IMR-90 (cell line): ENCODE measurements around the gene GBA3. TPM values are rescaled to one million over a fixed set of nuclear protein-coding genes. Genes with fewer than 3 reads are reported as not detected.

Experiments used
- ATAC-seq: fragments of 200-7000 bp; cut with Tn5 transposase; 2 replicates; pipeline ENCODE4 v1.9.1; 2020; ENCODE audit warnings: low read depth, mild to moderate bottlenecking, moderate library complexity
- BruUV-seq: library from RNA; stranded (reverse); fragments of 400-500 nt; replicated peaks from 2 replicates; lab custom pipeline; 2021; lab: Mats Ljungman, UMichigan
- CTCF ChIA-PET: fragments of 300-600 bp; formaldehyde crosslinking; extraction: SDS; loops from one replicate; lab custom pipeline; 2021; ENCODE audit warnings: antibody characterized with exemption; lab: Yijun Ruan, JAX
- POLR2A ChIA-PET: fragments of 300-600 bp; sonication (Branson Sonifier 250); formaldehyde crosslinking; loops from one replicate; lab custom pipeline; 2022; ENCODE audit warnings: antibody characterized with exemption; ENCODE audit not compliant: unreplicated experiment; lab: Charles Lee
- DNase-seq: peaks from one replicate; pipeline ENCODE4 v3.0.0; 2013
- H2AFZ ChIP-seq: replicated peaks from 2 replicates; pipeline ENCODE3; 2013; ENCODE audit warnings: low read length, mild to moderate bottlenecking; ENCODE audit not compliant: poor library complexity
- H2AK5ac ChIP-seq: 2 replicates; pipeline ENCODE4 v1.6.1; 2013; ENCODE audit warnings: low read depth, low read length, inconsistent platforms
- H2AK9ac ChIP-seq: replicated peaks from 2 replicates; pipeline ENCODE3; 2013; ENCODE audit warnings: mild to moderate bottlenecking, low read depth, low read length, moderate library complexity; ENCODE audit not compliant: poor library complexity
- H2BK120ac ChIP-seq: 2 replicates; pipeline ENCODE4 v1.6.1; 2013; ENCODE audit warnings: low read depth, low read length, inconsistent platforms
- H2BK15ac ChIP-seq: 3 replicates; pipeline ENCODE4 v1.6.1; 2013; ENCODE audit warnings: low read depth, low read length, inconsistent platforms
- H2BK20ac ChIP-seq: 2 replicates; pipeline ENCODE4 v1.6.1; 2013; ENCODE audit warnings: low read depth, mild to moderate bottlenecking, inconsistent platforms, low read length, moderate library complexity
- H2BK5ac ChIP-seq: 2 replicates; pipeline ENCODE4 v1.6.1; 2013; ENCODE audit warnings: mild to moderate bottlenecking, low read depth, low read length, inconsistent platforms; ENCODE audit not compliant: poor library complexity, severe bottlenecking
- H3K14ac ChIP-seq: replicated peaks from 2 replicates; pipeline ENCODE4 v1.6.1; 2013; ENCODE audit warnings: low read depth, low read length, inconsistent platforms
- H3K18ac ChIP-seq: 2 replicates; pipeline ENCODE4 v1.6.1; 2013; ENCODE audit warnings: low read depth, low read length, control low read depth
- H3K23ac ChIP-seq: 2 replicates; pipeline ENCODE4 v1.6.1; 2013; ENCODE audit warnings: low read depth, low read length, inconsistent platforms
- H3K27ac ChIP-seq: 2 replicates; pipeline ENCODE4 v1.5.1; 2013; ENCODE audit warnings: mild to moderate bottlenecking, control low read depth, low read length; ENCODE audit not compliant: insufficient read depth
- H3K27me3 ChIP-seq: 2 replicates; pipeline ENCODE4 v1.6.1; 2013; ENCODE audit warnings: low read length; ENCODE audit not compliant: control insufficient read depth, insufficient read depth
- H3K36me3 ChIP-seq: 2 replicates; pipeline ENCODE4 v1.6.1; 2013; ENCODE audit warnings: low read length, mixed read lengths; ENCODE audit not compliant: control insufficient read depth, insufficient read depth
- H3K4ac ChIP-seq: 2 replicates; pipeline ENCODE4 v1.6.1; 2013; ENCODE audit warnings: low read depth, low read length, inconsistent platforms
- H3K4me1 ChIP-seq: 2 replicates; pipeline ENCODE4 v1.6.1; 2013; ENCODE audit warnings: low read length, mixed read lengths; ENCODE audit not compliant: control insufficient read depth, insufficient read depth
- H3K4me2 ChIP-seq: 2 replicates; pipeline ENCODE4 v1.6.1; 2013; ENCODE audit warnings: low read depth, mild to moderate bottlenecking, control low read depth, low read length, moderate library complexity
- H3K4me3 ChIP-seq: 2 replicates; pipeline ENCODE4 v1.5.1; 2013; ENCODE audit warnings: low read depth, mild to moderate bottlenecking, control low read depth, low read length, moderate library complexity; ENCODE audit not compliant: insufficient read depth
- H3K56ac ChIP-seq: 2 replicates; pipeline ENCODE4 v1.6.1; 2013; ENCODE audit warnings: low read length, inconsistent platforms; ENCODE audit not compliant: insufficient read depth; ENCODE audit errors: extremely low read depth
- H3K79me1 ChIP-seq, 2 experiments: 2 replicates each; pipeline ENCODE4 v1.6.1; 2013; ENCODE audit warnings: low read length in 2 of 2, inconsistent platforms in 1 of 2, low read depth in 1 of 2
- H3K9ac ChIP-seq: 2 replicates; pipeline ENCODE4 v1.6.1; 2013; ENCODE audit warnings: low read depth, low read length, control low read depth
- H3K9me1 ChIP-seq: 2 replicates; pipeline ENCODE4 v1.6.1; 2013; ENCODE audit warnings: low read length, inconsistent platforms; ENCODE audit not compliant: insufficient read depth
- H3K9me3 ChIP-seq: 2 replicates; pipeline ENCODE4 v1.6.1; 2013; ENCODE audit warnings: low read length; ENCODE audit not compliant: control insufficient read depth, insufficient read depth
- H4K20me1 ChIP-seq: 2 replicates; pipeline ENCODE4 v1.6.1; 2013; ENCODE audit warnings: low read length, inconsistent platforms; ENCODE audit not compliant: insufficient read depth
- H4K5ac ChIP-seq: 2 replicates; pipeline ENCODE4 v1.6.1; 2013; ENCODE audit warnings: mild to moderate bottlenecking, low read depth, low read length, control low read depth
- H4K8ac ChIP-seq, 2 experiments: 2 replicates each; pipeline ENCODE4 v1.6.1; 2013; ENCODE audit warnings: low read depth in 2 of 2, low read length in 2 of 2, control low read depth in 1 of 2, inconsistent platforms in 1 of 2
- H4K91ac ChIP-seq: 2 replicates; pipeline ENCODE4 v1.6.1; 2013; ENCODE audit warnings: low read depth, low read length, inconsistent platforms; ENCODE audit not compliant: insufficient read depth
- BHLHE40 ChIP-seq: fragments of 150-350 bp; IDR thresholded peaks from 2 replicates; pipeline ENCODE4 v1.6.1; 2016; ENCODE audit warnings: mild to moderate bottlenecking, low read depth, low read length
- CEBPB ChIP-seq: IDR thresholded peaks from 2 replicates; pipeline ENCODE4 v1.6.1; 2012; ENCODE audit warnings: low read depth, low read length, improper control_type of control experiment
- FOS ChIP-seq: fragments of 150-350 bp; IDR thresholded peaks from 2 replicates; pipeline ENCODE4 v1.6.1; 2016; ENCODE audit warnings: low read depth, low read length
- MAFK ChIP-seq: IDR thresholded peaks from 2 replicates; pipeline ENCODE4 v1.6.1; 2012; ENCODE audit warnings: low read depth, low read length, improper control_type of control experiment
- MAZ ChIP-seq: IDR thresholded peaks from 2 replicates; pipeline ENCODE4 v1.6.1; 2012; ENCODE audit warnings: low read depth, mild to moderate bottlenecking, low read length, improper control_type of control experiment, moderate library complexity, borderline replicate concordance
- MXI1 ChIP-seq: IDR thresholded peaks from 2 replicates; pipeline ENCODE4 v1.6.1; 2012; ENCODE audit warnings: low read depth, mild to moderate bottlenecking, low read length, moderate library complexity, borderline replicate concordance
- NFE2L2 ChIP-seq: fragments of 150-350 bp; IDR thresholded peaks from 2 replicates; pipeline ENCODE4 v1.6.1; 2016; ENCODE audit warnings: low read depth, mild to moderate bottlenecking, low read length
- POLR2A ChIP-seq: IDR thresholded peaks from 2 replicates; pipeline ENCODE4 v1.6.1; 2012; ENCODE audit warnings: mild to moderate bottlenecking, low read depth, low read length
- RAD21 ChIP-seq: IDR thresholded peaks from 2 replicates; pipeline ENCODE4 v1.6.1; 2012; ENCODE audit warnings: low read length, improper control_type of control experiment
- RCOR1 ChIP-seq: IDR thresholded peaks from 2 replicates; pipeline ENCODE4 v1.6.1; 2012; ENCODE audit warnings: mild to moderate bottlenecking, low read length, improper control_type of control experiment; ENCODE audit not compliant: insufficient replicate concordance
- RFX5 ChIP-seq: IDR thresholded peaks from 2 replicates; pipeline ENCODE4 v1.8.0; 2012; ENCODE audit warnings: low read depth, mild to moderate bottlenecking, low read length, moderate library complexity
- SMC3 ChIP-seq: fragments of 150-350 bp; IDR thresholded peaks from 2 replicates; pipeline ENCODE4 v1.6.1; 2016; ENCODE audit warnings: low read depth, mild to moderate bottlenecking, antibody characterized with exemption, low read length, moderate library complexity
- USF2 ChIP-seq: fragments of 150-350 bp; IDR thresholded peaks from 2 replicates; pipeline ENCODE4 v1.6.1; 2017; ENCODE audit warnings: mild to moderate bottlenecking, antibody characterized with exemption, low read length, low read depth
- dilution Hi-C: fragments of 300-500 bp; cut with HindIII; formaldehyde crosslinking; loops from one replicate; pipeline ENCODE4 v1.14.3; 2018; ENCODE audit warnings: low sequenced_read_pairs; ENCODE audit not compliant: unreplicated experiment
- in situ Hi-C: fragments of 300-500 bp; cut with MboI; formaldehyde crosslinking; loops from 3 replicates; pipeline ENCODE4 v1.14.3; 2019; ENCODE audit warnings: low sequenced_read_pairs, inconsistent platforms, mixed read lengths
- intact Hi-C: fragments of 100-400 bp; cut with micrococcal nuclease; formaldehyde crosslinking; loops from 2 replicates; pipeline ENCODE4 v1.10.0; 2022
- polyA plus RNA-seq, 3 experiments: library from polyadenylated mRNA; depleted of rRNA; stranded (reverse); fragments of >200 nt; gene quantifications; 2 replicates each; pipeline ENCODE4 v1.2.3, GENCODE V29; 2012; ENCODE audit warnings: low replicate concordance in 1 of 3
- total RNA-seq: library from RNA; depleted of rRNA; stranded (reverse); fragments of >200 nt; gene quantifications from 2 replicates; pipeline ENCODE4 v1.2.3, GENCODE V29; 2012
- TF ChIP-seq, protein P1 (sequence below): fragments of 150-350 bp; IDR thresholded peaks from 2 replicates; pipeline ENCODE4 v1.6.1; 2016; ENCODE audit warnings: low read depth, mild to moderate bottlenecking, low read length, moderate library complexity, borderline replicate concordance

Gene GBA3
- total and polyA plus RNA-seq, 2 of the 4 experiments (the other 2 are of a cell fraction) = not detected

GRCh38 chr4:22850055-22850454 is 157.3 kb downstream of the GBA3 start:
- DNase-seq (no peak), ATAC-seq (no peak)
- H3K18ac ChIP-seq = no peak overlapping the region
- no peak overlapping the region for H2BK120ac ChIP-seq
- no peak overlapping the region for H3K56ac ChIP-seq
- no TSS peak for BruUV-seq
- no peak overlapping the region for H2AK5ac ChIP-seq
- intact Hi-C loops (no loop called here), in situ Hi-C loops (no loop called here), dilution Hi-C loops (no loop called here)
- no peak overlapping the region for H3K27ac ChIP-seq
- H3K36me3 ChIP-seq = no peaks in the 10 kb centered on the region
- no peak overlapping the region for H4K5ac ChIP-seq
- no peak overlapping the region for H2AK9ac ChIP-seq
- H3K9me1 ChIP-seq = no peaks in the 10 kb centered on the region
- no peak overlapping the region for H2BK20ac ChIP-seq
- H3K9ac ChIP-seq = no peak overlapping the region
- H3K4me2 ChIP-seq = no peak overlapping the region
- H4K91ac ChIP-seq = no peak overlapping the region
- no peak overlapping the region for H3K4ac ChIP-seq
- no peaks in the 10 kb centered on the region for H3K79me1 ChIP-seq
- CTCF ChIA-PET = interaction anchor here (0.7 kb wide), 1 partner anchor 40 kb away, joined by 3 read pairs; no protein-coding TSS in a partner anchor
- H4K20me1 ChIP-seq = no peaks in the 10 kb centered on the region
- TF ChIP-seq, protein P1, sequence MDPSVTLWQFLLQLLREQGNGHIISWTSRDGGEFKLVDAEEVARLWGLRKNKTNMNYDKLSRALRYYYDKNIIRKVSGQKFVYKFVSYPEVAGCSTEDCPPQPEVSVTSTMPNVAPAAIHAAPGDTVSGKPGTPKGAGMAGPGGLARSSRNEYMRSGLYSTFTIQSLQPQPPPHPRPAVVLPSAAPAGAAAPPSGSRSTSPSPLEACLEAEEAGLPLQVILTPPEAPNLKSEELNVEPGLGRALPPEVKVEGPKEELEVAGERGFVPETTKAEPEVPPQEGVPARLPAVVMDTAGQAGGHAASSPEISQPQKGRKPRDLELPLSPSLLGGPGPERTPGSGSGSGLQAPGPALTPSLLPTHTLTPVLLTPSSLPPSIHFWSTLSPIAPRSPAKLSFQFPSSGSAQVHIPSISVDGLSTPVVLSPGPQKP = no peak
- no peak for TF ChIP-seq USF2
- TF ChIP-seq MXI1 = no peak
- no peak for TF ChIP-seq SMC3
- no peak for TF ChIP-seq BHLHE40
- TF ChIP-seq MAZ = no peak
- no peak for TF ChIP-seq NFE2L2
- no peak for TF ChIP-seq POLR2A
- no peak for TF ChIP-seq MAFK
- TF ChIP-seq RFX5 = no peak
- TF ChIP-seq CEBPB = no peak
- TF ChIP-seq FOS = no peak
- TF ChIP-seq RAD21 = no peak
- no peak for TF ChIP-seq RCOR1
- H2AFZ ChIP-seq = no peak overlapping the region
- H2BK5ac ChIP-seq = no peak overlapping the region
- no peaks in the 10 kb centered on the region for H3K27me3 ChIP-seq
- H3K4me1 ChIP-seq = no peaks in the 10 kb centered on the region
- no peak overlapping the region for H3K14ac ChIP-seq
- no peak overlapping the region for H2BK15ac ChIP-seq
- POLR2A ChIA-PET = no interaction called here
- H3K23ac ChIP-seq = no peak overlapping the region
- H3K4me3 ChIP-seq = no peak overlapping the region
- H3K9me3 ChIP-seq = no peaks in the 10 kb centered on the region
- H4K8ac ChIP-seq = no peak overlapping the region
